ENCODE results near the gene MGMT.

MGMT gene

DNA sequence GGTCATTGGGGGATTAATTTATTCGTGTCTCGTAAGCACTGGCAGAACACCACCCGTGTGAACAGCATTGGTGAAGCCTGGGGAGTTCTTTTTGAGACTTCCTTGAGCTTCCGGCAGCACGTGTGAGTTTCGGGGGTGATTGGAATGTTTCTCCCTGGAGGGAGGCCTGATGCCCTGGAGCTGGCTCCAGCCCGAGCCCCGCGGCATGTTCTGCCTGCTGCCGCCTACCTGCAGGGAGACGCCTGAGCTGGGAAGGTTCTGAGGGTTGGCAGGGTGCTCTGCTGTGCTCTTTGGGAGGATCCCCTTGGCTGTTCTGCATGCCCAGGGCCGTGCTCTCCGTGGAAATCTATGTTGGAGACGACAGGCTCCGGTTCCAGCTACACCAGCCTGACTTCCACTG lies 159.3 kb downstream of the MGMT start:
- DNase-seq: no peak

DNA sequence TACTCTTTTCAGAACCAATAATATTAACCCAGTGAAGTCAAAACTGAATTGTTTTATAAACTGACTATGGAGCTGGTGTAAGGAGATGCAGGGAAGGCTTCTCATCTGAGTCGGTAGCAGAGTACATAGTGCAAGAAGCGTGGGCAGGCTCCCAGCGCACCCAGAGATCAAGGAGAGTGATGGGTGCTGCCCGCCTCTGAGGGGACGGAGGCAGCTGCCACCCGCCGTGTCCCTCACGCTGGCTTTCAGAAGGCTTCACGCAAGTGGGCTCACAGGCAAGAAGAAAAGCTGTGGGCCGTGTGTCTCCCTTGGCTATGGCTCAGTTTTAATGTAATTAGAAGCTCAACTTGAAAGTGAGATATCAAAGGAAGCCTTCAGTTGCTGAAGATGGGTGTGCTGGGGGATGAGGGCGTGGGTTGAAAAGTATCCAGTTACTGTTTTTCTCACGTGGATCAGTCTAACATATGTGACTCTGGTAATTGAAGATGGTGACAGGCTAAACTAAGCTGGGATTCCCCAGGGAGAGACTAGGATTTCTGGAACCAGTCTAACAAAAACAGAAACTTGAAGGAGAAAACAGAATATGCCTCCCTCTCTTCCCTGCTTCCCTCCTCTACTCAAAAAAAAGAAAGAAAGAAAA lies 159.9 kb downstream of the MGMT start:
- peak; percentile 71 for DNase-seq

DNA sequence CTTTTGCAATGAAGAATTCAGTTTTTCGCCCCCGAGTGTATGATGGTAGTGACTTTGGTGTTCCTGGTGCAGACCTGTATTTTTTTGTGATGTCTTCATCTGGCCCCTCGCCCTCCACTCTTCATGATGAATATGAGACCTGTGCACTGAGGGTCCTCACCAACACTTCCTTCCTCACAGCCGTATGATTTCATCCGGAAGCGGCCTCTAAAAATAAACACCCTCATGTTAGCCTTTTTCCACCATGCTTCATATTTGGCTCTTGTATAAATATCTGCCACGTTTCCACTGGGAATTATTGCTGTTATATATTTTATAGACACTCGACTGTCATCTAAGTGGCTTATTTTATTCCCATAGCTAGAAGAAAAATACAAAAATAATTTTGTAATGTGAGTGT lies 160.4 kb downstream of the MGMT start:
- peak; percentile 27 for DNase-seq

DNA sequence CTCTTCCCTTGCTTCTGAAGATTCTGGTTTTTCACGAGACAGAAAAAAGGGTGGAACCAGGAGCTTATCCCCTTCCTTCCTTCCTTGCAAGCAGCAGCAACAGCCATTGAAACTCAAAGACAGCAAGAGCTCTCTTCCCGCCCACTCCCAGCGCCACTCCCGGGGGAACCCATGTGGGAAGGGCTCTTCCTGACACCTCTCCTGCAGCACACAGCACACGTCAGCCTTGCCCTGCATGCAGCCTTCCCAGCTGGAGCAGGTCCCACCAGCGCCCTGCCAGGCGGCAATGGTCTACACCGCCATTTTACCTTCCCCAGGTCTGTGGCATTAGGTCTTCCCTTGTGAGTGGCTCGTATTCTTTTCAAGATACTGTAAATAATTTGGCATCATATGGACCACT lies 161.8 kb downstream of the MGMT start:
- no peak for DNase-seq

DNA sequence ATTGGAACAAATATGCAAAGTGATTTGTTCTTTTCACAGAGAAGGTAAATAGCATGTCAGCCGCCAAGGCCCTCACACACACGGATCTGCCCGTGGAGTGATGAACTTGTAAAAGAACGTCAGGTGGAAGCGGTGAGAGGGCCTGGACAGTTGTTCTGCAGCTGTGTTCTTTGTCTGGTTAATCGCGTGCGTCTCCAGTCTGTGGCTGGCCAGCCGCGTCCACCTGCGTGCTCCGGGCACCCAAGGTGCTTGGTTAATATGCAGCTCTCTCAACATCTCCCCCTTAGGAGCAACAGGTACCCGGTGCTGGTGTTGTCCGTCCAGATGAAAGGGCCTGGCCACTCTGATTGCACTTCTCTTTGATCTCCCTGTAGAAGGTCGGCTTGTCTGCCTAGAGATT lies 162.9 kb downstream of the MGMT start:
- no peak for DNase-seq

DNA sequence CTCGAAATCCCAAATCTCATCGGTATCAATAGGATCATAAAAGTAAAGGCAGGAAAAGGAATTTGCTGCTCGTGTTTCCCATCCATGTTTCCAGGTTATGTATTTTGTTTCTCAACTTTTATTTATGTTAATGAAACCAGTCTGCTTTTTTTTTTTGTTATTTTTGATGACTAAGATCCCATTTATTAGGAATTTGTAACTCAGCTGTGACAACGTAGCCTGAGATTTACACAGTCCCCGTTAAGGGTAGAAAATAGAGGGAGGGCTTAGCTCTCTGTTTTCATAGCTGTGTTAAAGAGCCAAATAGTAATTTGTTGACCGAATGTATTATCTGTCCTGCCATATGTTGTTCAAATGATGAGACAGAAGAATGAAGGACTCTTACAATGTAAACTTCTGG lies 164.0 kb downstream of the MGMT start:
- DNase-seq: peak; percentile 68

DNA sequence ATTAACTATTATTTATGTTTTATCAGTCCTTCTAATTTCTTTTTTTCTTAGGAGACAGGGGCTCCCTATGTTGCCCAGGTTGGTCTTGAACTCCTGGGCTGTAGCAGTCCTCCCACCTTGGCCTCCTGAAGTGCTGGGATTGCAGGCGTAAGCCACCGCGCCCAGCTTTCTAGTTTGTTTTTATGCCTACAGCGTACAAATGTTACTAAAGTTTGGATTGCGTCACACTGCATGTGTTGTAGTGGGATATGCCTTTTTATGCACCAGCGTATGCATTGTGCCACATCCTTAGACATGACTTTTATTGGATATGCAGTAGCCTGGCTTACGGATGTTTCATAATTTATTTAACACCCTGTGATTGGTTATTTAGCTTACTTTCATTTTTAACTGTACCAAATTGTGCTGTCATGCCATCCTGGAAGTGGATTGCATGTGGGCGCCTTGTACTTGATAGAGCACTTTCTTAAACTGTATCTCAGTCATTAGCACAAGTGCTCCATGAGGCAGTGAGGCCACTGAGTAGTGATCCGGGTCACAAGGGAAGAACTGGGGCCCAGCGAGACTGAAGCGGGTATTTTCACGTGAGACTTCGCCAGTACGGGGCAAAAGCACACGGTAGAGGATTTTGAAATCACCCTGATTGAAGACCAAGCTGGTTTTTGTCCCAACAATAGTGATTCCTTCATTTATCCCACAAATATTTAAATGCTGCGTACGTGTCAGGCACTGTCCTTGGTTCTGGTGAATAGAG lies 165.0 kb downstream of the MGMT start:
- no peak for DNase-seq

DNA sequence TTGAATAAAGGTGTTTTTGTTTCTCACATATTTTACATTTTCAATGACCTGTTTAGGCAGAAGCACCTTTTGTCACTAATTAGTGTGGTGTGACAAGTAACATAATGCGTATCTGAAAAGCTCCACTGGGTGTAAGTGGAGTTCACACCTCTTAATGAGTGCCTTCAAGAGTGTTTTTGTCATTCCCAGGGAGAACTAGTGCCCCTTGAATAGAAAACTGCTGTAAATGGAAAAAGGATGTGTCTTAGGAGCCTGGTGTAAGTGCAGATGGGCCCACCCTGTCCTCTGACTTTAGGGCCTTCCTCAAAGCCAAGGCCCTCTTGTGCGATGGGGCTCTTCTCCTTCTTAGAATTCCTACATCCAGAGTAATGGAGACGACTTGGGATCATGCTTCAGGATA lies 170.0 kb downstream of the MGMT start:
- no peak for DNase-seq

DNA sequence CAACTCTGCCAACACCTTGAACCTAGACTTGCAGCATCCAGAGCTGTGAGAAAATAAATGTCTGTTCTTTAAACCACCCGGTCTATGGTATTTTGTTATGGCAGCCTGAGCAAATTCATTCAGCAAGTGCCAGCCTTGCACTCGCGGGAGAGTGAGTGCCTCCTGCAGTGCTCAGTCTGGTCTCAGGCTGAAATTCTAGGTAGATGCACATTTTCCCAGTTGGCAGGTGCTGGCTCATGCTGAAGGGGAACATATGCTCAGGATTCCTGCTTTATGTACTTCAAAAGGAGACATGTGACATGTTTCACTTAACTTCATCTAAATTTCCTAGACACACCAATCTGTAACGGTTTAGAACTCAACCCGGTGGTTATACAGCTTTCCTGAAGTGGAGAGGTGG lies 170.8 kb downstream of the MGMT start:
- DNase-seq: no peak

DNA sequence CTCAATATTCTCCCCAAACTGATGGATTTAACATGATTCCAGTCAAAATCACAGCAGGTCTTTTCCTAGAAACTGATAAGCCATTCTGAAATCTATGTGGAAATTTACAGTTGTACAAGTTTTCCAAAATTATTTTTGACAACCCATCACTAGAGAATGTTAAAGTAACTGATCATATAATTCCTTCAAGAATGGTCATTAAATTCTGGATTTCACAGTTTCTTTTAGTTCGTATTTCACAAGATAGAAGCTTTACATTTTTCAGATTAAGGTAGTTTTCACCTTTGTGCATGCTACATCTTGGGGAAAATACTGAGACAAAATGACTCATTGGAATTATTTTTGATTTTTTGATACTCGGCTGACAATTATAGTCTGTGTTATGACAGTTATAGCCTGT lies 174.3 kb downstream of the MGMT start:
- no peak for DNase-seq

DNA sequence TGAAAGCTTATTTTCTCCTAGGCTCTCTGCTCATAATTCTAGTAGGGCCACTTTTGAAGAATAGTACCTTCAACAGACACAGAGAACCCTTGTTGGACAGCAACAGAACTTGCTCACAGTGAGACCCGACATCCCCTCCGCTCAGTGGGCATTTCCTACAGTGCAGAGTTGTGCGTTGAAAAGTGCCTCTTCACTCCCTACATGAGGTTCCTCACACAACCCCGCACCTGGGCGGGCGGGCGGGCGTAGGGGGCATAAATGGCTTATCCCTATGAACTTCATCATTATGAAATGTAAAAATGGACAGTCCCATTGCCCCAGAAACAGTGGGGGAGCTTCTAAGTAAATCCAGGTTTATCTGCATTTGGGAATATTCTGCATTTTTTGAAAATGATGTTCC lies 174.9 kb downstream of the MGMT start:
- DNase-seq: no peak

DNA sequence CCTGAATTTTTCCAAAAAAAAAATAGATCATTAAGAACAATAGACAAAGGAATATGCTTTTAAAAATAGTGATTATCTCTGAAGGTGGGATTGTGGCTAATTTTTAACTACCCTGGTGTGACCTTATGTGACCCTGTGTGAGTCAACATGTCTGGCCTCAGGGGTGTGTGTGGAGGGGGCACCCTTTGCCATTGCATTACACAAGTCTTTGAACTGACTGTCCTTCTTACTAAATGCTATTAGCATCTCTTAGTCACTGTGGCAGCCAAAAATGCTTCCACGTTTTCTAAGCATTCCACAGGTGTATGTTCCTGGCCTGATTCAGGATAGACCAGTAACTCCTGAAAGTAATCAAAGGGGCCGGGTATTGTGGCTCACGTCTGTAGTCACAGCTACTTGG lies 175.4 kb downstream of the MGMT start:
- DNase-seq: no peak

DNA sequence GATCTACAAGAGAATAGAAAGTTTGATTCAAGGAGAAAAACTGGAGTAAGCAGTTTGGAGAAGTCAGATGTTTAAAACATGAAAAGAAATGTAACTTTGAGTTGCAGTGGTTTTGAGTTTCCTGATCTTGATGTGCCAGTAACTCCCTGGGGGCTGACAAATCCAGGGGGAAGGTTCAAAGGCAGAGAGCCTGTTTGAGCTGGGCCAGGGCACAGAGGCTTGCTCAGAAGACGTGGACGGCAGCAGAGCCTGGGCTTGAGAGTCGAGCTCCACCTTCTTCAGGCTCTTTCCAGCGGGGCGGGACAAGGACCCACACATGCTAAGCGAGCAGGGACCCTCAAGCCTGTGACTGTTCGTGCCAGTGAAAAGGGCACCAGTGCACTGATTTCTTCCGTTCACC lies 176.2 kb downstream of the MGMT start:
- DNase-seq: no peak

DNA sequence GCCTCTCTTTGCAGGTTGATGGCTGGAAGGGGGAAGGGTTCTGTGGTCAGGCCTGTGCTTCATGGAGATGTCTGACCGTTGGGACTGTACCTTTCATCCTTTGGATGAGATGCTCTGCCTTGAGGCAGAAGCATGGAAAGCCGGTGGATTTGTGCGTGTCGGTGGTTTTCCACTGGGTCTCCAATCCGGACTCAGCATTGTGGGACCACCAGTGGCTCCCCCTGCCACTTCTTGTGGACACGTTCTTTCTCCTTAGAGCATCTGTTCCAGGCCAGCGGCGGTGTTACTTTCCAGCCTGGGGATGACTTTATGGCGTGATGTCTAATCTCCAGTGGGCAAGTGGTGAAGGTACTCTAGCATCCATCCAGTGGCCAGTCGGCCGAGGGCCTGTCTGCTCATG lies 178.4 kb downstream of the MGMT start:
- no peak for DNase-seq

DNA sequence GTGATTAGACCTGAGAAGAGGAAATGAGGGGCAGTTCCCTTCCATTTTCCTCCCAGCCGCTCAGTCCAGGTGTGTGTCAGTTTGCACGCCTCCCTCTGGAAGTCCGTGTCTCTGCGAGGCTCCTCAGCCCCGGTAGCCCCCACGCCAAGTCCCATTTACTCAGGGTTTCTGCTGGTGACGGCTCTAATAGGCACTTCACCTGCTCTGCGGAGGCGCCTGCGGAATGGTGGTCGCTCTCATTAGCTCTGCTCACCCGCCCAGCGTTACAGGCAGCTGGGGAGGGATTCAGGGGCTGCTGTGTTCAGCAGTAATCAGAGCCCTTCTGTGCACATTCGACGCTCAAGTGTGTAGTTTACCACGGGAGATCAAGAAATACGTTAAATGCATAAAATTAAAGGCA lies 179.9 kb downstream of the MGMT start:
- no peak for DNase-seq

DNA sequence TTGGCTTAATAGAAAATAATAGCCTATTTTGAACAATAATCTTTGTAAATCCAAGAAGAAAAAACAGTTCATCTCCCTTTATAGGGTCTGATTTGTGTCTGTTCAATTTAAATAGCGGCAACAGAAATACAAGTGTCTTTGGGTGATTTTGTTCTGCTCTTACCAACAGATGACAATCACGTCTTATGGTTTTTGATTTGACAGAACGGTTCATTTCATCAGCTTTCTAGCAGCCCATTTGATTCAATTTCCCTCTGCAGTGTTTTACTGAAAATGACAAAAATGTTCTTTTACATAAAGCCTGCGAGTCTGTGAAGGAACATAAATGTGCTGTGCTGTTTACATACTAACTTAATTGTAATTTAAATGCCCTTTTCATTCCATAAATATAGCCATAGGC lies 180.5 kb downstream of the MGMT start:
- no peak for DNase-seq

DNA sequence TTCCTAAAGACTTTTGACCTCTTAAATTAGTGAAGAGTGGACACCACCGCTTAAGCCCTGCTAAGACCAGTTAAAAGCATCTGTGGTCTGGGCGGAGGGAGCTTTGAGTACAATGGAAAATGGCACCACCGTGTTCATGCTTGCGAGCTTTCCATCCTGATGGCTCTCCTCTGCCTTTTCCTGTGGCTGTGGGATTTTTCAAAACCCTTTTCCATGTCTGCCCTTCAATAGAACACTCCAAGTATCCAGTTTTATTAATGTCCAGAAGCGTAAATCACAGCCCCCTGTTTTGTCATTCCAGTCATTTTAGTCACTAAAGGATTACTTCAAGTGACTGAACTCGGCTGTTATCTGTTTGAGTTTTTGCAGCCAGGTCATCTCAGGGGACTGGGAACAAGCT lies 181.8 kb downstream of the MGMT start:
- DNase-seq: no peak

DNA sequence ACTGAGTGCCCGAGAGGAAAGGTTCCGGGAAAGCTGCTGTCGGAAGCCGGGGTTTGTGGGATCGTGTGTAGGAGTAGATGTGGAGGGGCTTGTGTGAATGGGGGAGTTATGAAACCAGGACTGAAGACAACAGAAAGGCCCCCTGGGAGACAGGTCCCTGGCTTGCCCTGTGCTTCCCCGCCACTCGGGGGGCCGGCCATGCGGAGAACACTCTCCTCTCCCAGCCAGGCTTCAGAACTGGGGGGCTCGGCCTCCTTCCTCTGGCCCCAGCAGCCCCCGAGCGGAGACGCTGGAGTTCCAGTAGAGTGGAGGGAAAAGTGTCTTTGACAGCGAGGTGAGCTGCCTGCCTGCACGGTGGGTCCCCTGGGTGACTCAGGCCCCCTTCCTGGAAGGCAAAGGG lies 185.0 kb downstream of the MGMT start:
- no peak for DNase-seq

DNA sequence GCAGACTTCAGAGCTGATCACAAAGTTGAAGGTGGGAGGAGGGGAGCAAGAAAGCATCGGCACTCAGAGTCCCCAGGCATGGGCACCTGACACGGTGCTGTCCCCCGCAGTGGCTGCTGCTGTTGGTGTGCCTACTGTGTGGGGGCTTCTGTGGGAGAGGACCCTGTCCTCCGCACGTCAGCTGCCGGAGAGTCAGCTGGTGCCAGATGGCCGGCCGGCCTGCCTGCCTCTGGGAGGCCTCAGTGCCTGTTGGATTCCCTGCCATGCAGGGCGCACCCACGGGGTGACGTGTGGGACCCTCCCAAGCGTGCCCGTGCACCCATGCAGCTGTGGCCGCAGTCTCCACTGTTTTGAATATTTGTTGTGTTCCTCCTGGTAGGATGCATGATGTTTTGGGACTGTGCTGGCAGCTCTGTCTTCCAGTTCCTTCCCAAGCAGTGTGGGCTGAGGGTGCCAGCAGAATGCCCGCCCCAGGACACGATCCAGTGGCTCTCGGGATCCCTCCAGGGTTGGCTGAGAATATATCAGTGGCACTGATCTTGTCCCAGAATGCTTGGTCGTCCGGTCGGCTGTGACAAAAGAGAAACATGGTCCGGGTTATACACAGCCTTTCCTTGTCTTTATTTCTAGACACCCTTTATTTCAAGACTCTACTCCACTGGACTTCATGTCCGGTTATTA lies 185.6 kb downstream of the MGMT start:
- no peak for DNase-seq

DNA sequence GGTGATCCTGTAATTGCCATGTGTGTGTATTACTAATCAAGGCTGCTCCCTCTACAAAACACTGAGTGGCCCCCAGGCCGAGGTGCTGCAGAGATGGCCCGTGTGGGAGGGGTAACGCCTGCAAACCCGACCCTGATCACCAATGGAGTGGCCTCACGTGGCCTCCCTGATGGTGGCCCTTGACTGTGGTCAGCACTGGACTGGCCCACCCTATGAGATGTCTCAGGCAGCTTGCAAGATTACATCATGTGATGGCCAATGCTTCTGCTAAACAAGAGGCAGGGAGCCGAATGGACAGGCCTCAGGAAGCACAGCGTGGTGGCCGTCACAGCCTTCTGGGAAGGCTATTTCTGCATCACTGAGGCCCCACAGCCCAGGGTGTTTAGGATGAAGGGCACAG lies 186.4 kb downstream of the MGMT start:
- no peak for DNase-seq

DNA sequence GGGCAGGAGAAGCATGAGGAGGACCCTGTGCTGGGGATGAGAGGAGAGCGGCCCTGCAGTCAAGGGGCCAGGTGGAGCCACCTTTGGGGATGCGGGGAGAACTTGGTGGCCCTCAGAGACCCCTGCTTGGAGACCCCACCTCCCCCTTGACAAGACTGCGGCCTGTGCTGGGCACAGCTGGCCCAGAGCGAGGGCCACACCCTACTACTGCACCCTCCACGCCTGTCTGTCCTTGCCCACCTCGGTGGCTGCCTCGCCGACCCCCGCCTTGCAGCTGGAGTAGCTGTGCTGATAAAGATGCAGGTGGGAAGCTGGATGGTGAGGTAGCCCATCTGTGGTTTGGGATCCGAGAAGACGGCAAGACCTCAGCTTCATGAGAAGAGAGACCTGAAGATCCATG lies 186.8 kb downstream of the MGMT start:
- DNase-seq: no peak

DNA sequence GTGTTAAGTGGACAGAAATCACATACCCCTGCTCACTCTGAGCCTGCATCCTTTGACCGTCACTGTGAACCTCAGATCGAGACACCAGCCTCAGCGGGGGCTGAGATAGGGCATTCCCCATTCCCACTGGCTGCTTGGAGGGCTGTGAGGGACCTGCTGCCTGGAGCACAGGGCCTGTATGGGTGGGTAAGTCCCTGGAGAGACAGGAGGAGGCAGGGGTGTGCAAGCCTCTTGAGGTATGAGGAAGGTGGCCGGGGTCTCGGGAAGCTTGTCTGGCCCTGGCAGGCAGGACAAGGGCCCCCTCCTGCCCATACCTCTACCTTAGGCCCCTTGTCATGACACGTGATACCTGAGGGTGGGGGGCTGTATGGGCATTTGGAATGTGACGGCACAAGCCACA lies 187.4 kb downstream of the MGMT start:
- no peak for DNase-seq

DNA sequence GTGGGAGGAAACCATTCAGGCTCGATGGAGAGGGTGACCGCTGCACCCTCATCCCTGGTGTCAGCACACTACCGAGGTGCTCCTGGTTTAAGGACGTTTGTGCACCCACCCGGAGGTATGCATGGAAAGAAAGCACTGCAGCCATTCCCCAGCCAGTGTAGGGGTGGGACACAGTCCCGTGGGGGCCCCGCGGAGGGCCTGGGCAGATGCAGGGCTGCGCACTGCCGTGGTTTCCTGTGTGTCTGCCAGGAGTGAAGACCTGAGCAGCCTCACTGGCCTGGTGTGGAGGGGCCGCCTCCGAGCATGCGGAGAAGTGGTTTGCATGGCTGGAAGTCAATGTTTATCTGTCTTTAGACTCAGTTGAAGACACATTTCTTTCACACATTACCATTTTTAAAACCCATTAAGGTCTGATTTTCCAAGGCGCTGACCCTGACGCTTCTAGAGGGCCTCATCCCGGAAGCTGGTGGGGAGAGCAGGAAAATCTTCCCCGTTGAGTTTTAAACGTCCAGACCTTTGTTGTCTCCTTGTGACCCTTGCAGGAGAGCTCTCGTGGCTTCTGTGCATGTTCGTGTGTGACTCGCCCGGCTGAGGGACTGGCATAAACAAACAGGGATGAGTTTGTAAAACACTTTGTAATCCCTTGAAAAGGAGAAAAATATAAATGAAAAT lies 188.1 kb downstream of the MGMT start:
- DNase-seq: no peak

DNA sequence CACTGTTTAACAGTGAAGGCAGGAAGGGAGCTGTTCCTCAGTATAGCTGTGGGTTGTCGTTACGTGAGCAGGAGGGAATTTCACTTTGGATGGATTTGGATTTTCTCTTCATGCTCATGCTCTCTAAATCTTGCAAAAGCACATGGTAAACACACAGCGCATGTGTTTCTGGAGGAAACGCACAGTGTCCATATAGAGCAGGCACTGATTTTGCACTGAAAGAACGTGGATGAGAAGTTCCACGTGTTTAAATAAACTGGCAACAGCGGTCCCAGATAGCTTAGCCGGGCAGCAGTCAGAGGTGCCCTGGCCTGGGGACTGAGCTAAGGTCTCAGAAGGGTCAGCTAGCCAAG lies 188.6 kb downstream of the MGMT start:
- no peak for DNase-seq

All from fibroblast of skin of back (primary cell).